ENCODE results near the gene PTPRM. TPM values are rescaled to one million over a fixed set of nuclear protein-coding genes. Genes with fewer than 3 reads are reported as not detected.

Gene PTPRM
- total and polyA plus RNA-seq, 2 of the 8 experiments (the other 6 are each of a cell fraction or from before 2014, with no cell fraction given): 4.1 to 7.0 TPM

DNA sequence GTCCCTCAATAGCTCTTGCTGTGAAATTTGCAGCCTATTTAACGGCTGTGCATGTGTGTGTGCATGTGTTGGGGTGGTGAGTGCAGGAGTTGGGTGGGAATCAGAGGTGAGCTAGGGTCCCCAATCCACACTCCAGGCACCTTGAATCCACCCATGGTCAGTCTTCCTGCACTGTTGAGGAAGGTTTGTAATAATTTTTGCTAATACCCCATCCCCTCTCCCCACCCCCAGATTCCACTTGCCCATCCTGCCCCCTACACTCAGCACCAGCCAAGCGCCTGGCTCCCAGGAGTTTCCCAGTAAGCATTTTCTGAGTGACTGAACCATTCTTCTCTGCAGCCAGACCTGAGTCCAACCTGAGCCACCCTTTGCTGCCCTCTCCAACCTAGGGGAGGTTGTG lies 833.7 kb downstream of the PTPRM start:
- no peak for TF ChIP-seq JUN (IDR thresholded peaks at IDR 0.05; ENCODE audit: low read depth, low read length)
- no peak for TF ChIP-seq SIRT6 (IDR thresholded peaks at IDR 0.05; ENCODE audit: low read length)
- CTCF ChIA-PET (ENCODE audit: partially characterized antibody): interaction anchor here (1.2 to 1.7 kb wide), 2 partner anchors 10 to 11 kb away, joined by 3 to 7 read pairs; no protein-coding TSS in a partner anchor

More for the DNA sequence above, 833.7 kb downstream of the PTPRM start:
- no peak overlapping the region for H2BK20ac ChIP-seq (ENCODE audit: low read length)
- no peak overlapping the region for H3K23ac ChIP-seq (ENCODE audit: insufficient read length)
- H2BK15ac ChIP-seq (ENCODE audit: low read length): no peak overlapping the region
- no peaks in the 10 kb centered on the region for H3K23me2 ChIP-seq (ENCODE audit: low read depth, low read length)
- H3K4me1 ChIP-seq (replicated peaks in 1 of 4; ENCODE audit: control insufficient read depth in 3 of 4, insufficient read depth in 4 of 4, low read length in 3 of 4): peaks cover 0 to 10% (median 0%) of the 10 kb centered on the region in 4 experiments; a peak in 2 of 7 replicates
- no peak overlapping the region for H3K14ac ChIP-seq (ENCODE audit: insufficient read length)
- DNase-seq (ENCODE audit: low read depth in 1 of 2, low spot score in 2 of 2) (no peak), FAIRE-seq (no peak)
- H2BK5ac ChIP-seq (ENCODE audit: low read depth, low read length): no peak overlapping the region; the same call in 1 of the 2 replicates
- no peak overlapping the region for H2AFZ ChIP-seq (ENCODE audit: low read length)
- H3K79me1 ChIP-seq (ENCODE audit: low read depth, low read length): no peaks in the 10 kb centered on the region
- H3K9ac ChIP-seq (replicated peaks in 1 of 4; ENCODE audit: extremely low read depth in 1 of 4, low read depth in 3 of 4, low read length in 3 of 4): no peak overlapping the region
- no peaks in the 10 kb centered on the region; a peak in 1 of 7 replicates for H3K27me3 ChIP-seq (replicated peaks in 1 of 4; ENCODE audit: control insufficient read depth in 3 of 4, extremely low read depth in 1 of 4, insufficient read depth in 3 of 4, low read length in 3 of 4)
- no peaks in the 10 kb centered on the region for H4K20me1 ChIP-seq (replicated peaks in 1 of 2; ENCODE audit: control insufficient read depth in 1 of 2, insufficient read depth in 2 of 2, low read length in 2 of 2)
- H3K4ac ChIP-seq (replicated peaks; ENCODE audit: insufficient read length, low read depth, low read length): no peak overlapping the region
- POLR2A ChIA-PET (ENCODE audit: partially characterized antibody): no interaction called here
- H3K27ac ChIP-seq (ENCODE audit: low read depth, low read length): no peak overlapping the region
- H3K4me2 ChIP-seq (ENCODE audit: insufficient read depth in 1 of 2, low read depth in 2 of 2, low read length in 2 of 2): no peak overlapping the region
- H2BK120ac ChIP-seq (replicated peaks; ENCODE audit: low read depth, low read length): no peak overlapping the region
- H3K36me3 ChIP-seq (ENCODE audit: control insufficient read depth in 2 of 4, insufficient read depth in 4 of 4, low read length in 3 of 4): 0 out of 8 replicates have a peak, but pooled peaks cover 0 to 3% (median 0%) of the 10 kb centered on the region in 4 experiments
- no peak overlapping the region for H2BK12ac ChIP-seq (ENCODE audit: low read depth, low read length)
- no peak overlapping the region for H2AK5ac ChIP-seq (ENCODE audit: low read depth, low read length)
- no peaks in the 10 kb centered on the region for H3K9me3 ChIP-seq (ENCODE audit: insufficient read depth in 2 of 2, low read depth in 1 of 2, low read length in 1 of 2)
- no peak overlapping the region for H3K4me3 ChIP-seq (ENCODE audit: extremely low read depth in 1 of 4, insufficient read depth in 2 of 4, low read depth in 3 of 4, low read length in 4 of 4)
- H3K18ac ChIP-seq (ENCODE audit: extremely low read depth, low read length): no peak overlapping the region
- no peak overlapping the region for H4K8ac ChIP-seq (ENCODE audit: extremely low read depth, insufficient read depth, low read length)
- no peaks in the 10 kb centered on the region for H3K79me2 ChIP-seq (ENCODE audit: control insufficient read depth in 1 of 2, insufficient read depth in 2 of 2, low read length in 2 of 2)
- 95% methylated on average over 2 of the region's 2 CpGs; no CpG with 5 or more reads in 1 of the 2 experiments for WGBS, 2 experiments (ENCODE audit: extremely low coverage in 1 of 2, insufficient coverage in 1 of 2, insufficient read length in 1 of 2, insufficient replicate concordance in 2 of 2, low coverage in 1 of 2, low lambda C conversion rate in 2 of 2, missing lambda C conversion rate in 1 of 2)
- H4K5ac ChIP-seq (ENCODE audit: insufficient read length, low read depth, low read length): no peak overlapping the region
- H3K56ac ChIP-seq (replicated peaks; ENCODE audit: insufficient read length, low read depth, low read length): no peak overlapping the region
- no peak overlapping the region for H4K91ac ChIP-seq (replicated peaks; ENCODE audit: insufficient read length, low read length)
